GM11168 (cell line): Measurements from ENCODE around the gene TMEM205.
"Not testable (repeated sequence)": the region's sequence is repeated elsewhere in the genome, so short reads cannot be mapped to it uniquely, and the experiment has no call there.

Experiments used
- in situ Hi-C: fragments of 300-500 bp; cut with MboI; formaldehyde crosslinking; loops from one replicate; pipeline ENCODE4 v1.12.0; 2022; ENCODE audit warnings: low sequenced_read_pairs; ENCODE audit not compliant: unreplicated experiment

The TMEM205 gene

DNA sequence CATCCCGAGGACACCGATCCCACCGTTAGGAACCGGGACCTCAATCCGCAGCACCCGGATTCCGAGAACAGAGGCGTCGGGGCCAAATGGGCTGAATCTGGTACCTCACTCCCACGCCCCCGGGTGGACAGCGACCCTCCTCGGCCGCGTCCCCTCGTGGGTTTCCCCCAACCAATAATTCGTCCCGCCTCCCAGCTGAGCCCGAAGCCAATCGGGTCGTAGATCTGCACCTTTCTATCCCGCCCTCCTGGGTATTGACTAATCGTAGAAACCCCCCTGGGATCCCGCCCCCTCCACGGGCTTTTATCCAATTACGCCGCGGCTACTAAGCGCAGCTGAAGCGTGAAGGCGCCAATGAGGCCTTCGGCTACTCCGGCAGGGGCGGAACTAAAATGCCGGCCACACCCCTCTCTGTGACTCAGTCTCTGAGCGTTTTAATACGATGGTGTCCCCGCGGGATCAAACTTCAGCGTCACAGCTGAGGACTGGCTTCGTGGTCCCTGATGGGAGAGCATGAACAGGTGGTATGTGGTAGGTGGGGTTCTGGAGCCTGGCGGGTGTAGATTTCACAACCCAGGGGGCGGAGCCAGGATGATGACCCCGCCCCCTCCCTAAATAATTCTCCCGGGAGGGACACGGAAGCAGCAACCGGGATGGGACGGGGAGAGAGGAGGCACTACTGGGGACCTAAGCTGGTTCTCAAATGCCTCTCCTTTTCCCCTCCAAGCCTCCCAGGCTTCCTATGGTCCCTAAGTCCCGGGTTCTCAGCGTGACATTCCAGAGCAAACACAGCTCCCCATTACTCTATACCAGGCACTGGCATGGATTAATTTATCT lies at the start of gene TMEM205, which contains the start of gene CCDC159:
TSS of gene TMEM205 (minus strand) at position 165 of the 837 bp plus-strand sequence. CDS start 649 bp downstream, outside the sequence.
TSS of gene CCDC159 (plus strand) at position 416 of the 837 bp plus-strand sequence. CDS start at position 504, 88 bp downstream.
- in situ Hi-C loops, result no loop called here

DNA sequence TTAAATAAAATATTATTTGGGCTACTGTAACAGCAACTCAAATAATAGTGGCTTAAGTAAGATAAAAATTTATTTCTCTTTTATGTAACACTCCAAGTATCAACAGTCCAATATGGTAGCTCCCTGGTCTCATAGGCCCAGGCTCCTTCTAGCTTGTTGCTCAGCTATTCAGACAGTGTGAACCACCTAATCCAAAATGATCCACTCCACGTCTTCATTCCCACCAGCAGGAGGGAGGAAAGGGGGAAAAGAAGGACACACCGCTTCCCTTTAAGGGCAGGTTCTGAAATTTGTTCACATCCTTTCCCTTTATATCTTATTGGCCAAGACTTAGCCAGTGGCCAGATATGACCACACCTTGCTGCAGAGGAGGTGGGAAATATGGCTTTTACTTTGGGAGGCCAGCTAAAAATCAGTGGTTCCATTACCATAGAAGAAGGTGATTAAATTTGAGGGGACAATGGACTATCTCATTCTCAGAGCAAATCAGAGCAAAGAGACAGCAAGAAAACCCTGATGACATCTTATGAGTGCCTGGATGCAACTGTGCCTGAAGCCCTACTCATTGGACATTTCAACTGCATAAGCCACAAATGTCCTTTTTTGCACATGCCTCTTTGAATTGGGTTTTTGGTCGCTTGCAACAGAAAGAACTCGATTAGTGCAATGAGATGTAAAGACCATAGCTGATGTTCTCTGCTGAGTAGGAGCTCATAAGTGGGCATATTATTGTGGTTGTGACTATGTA lies 45.0 kb upstream of the TMEM205 start:
- in situ Hi-C loops, result no loop called here

DNA sequence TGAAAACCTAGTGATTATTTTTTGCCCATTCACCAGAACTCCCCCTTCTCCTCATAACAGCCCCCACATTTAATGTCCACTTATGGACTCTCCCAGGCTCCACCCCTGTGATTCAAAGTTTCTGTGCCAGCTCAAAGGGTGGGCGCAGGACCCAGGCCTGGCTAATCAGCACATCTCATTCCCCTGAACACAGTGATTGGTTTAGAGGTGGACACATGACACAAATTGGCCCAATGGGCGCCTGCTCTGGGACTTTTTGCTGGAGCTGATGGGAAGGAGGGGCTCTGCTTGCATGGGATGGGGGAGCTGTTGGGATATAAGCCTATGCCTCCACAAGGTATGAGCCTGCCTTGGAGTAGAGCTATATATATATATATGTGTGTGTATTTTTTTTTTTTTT lies 44.3 kb upstream of the TMEM205 start:
- in situ Hi-C loops, result no loop called here

- in situ Hi-C loops, result no loop called here
Observed at GRCh38 chr19:11387162-11388034, 41.3 kb upstream of the TMEM205 start.

DNA sequence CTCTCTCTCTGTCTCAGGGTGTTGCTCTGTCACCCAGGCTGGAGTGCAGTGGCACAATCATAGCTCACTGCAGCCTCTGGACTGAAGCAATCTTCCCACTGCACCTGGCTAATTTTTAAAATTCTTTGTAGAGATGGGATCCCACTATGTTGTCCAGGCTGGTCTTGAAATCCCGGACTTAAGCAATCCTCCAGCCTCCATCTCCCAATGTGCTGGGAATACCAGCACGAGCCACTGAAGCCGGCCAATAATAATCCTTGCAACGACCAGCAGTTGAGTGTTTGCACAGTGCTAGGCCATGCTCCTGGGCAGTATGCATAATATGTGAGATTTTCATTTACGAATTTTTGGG lies 38.7 kb upstream of the TMEM205 start:
- in situ Hi-C loops, result no loop called here

- in situ Hi-C loops, result no loop called here
Observed at GRCh38 chr19:11383706-11384048, 37.6 kb upstream of the TMEM205 start.

- in situ Hi-C loops, result no loop called here
Observed at GRCh38 chr19:11382898-11383705, 37.0 kb upstream of the TMEM205 start.

DNA sequence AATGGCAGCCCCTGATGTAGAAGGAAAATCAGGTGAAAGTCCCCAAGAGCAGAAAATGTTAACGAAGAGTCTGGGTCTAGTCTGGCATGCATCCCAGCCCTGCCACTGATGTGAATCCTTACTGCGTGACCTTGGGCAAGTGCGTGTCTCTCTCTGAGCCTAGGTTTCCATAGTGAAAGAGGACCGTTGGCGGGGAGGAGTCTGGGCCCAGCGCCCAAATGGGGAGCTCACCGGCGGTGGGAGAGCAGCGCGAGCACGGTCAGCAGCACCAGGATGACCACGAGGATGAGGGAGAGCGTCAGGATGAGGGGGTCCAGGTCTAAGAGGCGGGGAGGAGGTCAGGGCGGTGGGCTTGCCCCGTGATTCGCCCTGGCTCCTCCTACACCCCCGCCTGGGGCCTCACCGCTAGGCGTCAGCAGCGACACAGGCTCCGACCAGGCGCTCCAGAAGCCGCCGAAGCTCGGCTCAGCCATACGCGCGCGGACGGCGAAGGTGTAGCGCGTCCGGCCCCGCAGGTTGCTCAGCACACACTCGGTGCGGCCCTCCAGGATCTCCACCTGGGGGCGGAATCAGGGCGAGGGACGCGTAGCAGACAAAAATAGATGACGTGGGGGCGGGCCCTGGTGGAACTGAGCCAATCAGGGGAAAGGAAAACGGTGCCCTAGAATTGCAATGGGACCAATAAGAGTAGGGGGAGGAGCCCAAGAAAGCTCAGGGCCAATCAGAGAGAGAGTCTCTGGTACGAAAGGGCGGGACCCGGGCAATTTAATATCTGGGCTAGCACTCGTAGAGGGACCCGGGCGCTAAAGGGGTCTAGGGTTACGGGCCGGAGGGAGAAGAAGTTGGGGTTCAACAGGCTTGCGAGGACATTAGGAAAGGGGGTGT lies 34.8 kb upstream of the TMEM205 start:
- in situ Hi-C loops, result no loop called here

- in situ Hi-C loops, result no loop called here
Observed at GRCh38 chr19:11379857-11380350, 33.8 kb upstream of the TMEM205 start.

- in situ Hi-C loops, result not testable (repeated sequence)
Observed at GRCh38 chr19:11379269-11379845, 33.3 kb upstream of the TMEM205 start.

DNA sequence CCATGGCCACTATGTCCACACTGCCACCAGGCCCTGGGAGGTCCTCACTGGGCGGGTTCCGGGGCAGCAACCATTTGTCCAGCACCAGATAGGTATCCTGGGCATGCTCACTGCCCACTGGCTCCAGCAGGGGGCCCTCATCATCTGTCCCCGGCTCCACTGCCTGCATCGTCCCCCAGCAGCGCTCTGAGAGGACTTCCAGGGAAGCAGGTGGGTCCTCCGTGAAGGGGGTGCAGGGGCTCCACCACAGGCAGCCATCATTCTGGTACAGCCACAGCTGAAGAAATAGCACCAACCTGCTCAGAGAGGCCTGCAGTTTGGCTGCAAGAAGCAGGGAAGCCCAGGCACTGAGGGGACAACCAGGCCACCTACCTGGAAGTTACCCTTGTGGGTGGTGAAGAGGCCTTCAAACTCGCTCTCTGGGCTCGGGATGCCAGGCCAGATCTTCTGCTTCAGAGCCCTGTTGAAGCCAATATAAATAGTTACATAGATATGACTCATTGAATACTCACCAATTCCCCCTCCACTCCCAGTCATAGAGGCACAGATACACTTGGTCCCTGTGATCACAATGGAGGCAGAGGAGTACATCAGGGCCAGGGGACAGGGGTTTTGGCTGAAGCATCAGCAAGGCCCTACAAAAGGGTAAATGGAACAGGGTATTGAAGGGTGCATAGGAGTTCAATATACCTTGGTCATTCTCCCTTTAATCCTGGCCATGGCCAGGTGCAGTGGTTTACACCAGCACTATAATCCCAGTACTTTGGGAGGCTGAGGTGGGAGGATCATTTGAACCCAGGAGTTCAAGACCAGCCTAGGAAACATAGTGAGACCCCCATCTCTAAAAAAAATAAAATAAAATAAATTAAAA lies 32.5 kb upstream of the TMEM205 start:
- in situ Hi-C loops, result no loop called here

GRCh38 chr19:11377756-11378155 lies 31.7 kb upstream of the TMEM205 start:
- in situ Hi-C loops, result no loop called here

DNA sequence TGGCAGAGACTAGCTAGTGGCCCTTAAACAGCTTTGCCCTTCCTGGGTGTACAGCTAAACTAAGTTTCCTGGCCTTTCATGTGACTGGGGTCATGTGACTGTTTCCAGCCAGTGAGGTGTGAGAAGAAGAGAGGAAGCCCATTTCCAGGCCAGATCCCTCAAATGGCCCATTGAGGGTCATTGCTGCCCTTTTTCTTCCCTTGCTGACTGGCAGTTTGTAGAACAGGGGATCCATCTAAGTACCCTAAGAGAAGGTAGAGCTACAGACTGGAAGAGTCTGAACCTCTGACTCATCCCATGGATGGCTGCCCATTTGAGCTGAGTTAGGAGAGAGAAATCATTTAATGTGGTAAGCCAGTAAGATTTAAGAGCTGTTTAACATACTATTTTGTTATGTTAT lies 31.2 kb upstream of the TMEM205 start:
- in situ Hi-C loops, result no loop called here

- in situ Hi-C loops, result no loop called here
Observed at GRCh38 chr19:11375143-11375948, 29.3 kb upstream of the TMEM205 start.

GRCh38 chr19:11374433-11375142 lies 28.5 kb upstream of the TMEM205 start, which contains the start of gene SWSAP1:
Gene SWSAP1, plus strand, starts transcription at chr19:11374666. Its CDS starts 15 bp downstream, at chr19:11374681.
- in situ Hi-C loops, result no loop called here
